Thyroid gland (tissue), 4 donors: ENCODE measurements around the gene TCEAL4.

Experiments
- CTCF ChIP-seq, 6 experiments: fragments of 200-600 bp in 3 of 6; fragments of 450-650 bp in 3 of 6; sonication (generic) in 3 of 6; IDR thresholded peaks; one replicate each; pipeline ENCODE4 v1.5.1; 2016 to 2019; ENCODE audit warnings: antibody characterized with exemption in 6 of 6, mild to moderate bottlenecking in 2 of 6, inconsistent platforms in 1 of 6, moderate library complexity in 1 of 6
- POLR2A ChIP-seq, 2 donors: fragments of 450-650 bp; IDR thresholded peaks; one replicate each; pipeline ENCODE4 v1.6.1; 2017; ENCODE audit warnings: antibody characterized with exemption in 2 of 2, mild to moderate bottlenecking in 2 of 2, moderate library complexity in 1 of 2

DNA sequence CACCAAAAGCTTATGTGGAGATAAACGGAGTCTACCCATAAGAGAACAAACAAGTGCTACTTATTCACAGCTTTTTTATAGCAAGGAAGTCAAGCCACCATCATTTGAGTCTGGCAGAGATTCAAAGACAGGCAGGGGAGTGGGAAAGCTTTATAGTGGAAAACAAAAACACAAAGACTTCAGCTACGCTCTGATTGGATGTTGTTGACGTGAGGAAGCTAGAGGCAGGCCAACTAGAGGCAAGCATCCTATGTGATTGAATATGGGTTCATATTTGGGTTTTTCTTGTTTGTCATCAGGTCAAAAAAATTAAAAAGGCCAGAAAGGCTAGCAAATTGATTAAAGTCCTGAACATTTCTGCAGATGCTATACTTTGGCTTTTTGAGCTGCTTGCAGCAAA lies 719 bp upstream of the TCEAL4 start:
- TF ChIP-seq CTCF (IDR thresholded peaks at IDR 0.05): no peak
- no peak for TF ChIP-seq POLR2A (IDR thresholded peaks at IDR 0.05)
